Stimulated activated CD8-positive, alpha-beta memory T cell treated with anti-CD3 and anti-CD28 coated beads, Interleukin-4, amount 100 ng/mL, for 4 hours (primary cell): ENCODE measurements around the gene RIC3.

Experiments
- DNase-seq, 2 donors: peaks; one replicate each; pipeline ENCODE4 v3.0.0-alpha.2; 2020; ENCODE audit warnings: low read depth in 2 of 2, low spot score in 1 of 2

Gene RIC3

GRCh38 chr11:8168485-8169257 is at the start of gene RIC3:
Gene RIC3, minus strand, starts transcription at chr11:8169025. Its CDS starts 36 bp downstream, at chr11:8168989.
- DNase-seq: peak; percentile 12 to 20

- DNase-seq: no peak
Observed at GRCh38 chr11:8218409-8218808, 49.6 kb upstream of the RIC3 start.

- no peak for DNase-seq
Observed at GRCh38 chr11:8217926-8218325, 49.1 kb upstream of the RIC3 start.

- DNase-seq: no peak
Observed at GRCh38 chr11:8217136-8217535, 48.3 kb upstream of the RIC3 start.

- DNase-seq: no peak
Observed at GRCh38 chr11:8213376-8213775, 44.6 kb upstream of the RIC3 start.

- DNase-seq: no peak
Observed at GRCh38 chr11:8209208-8209807, 40.5 kb upstream of the RIC3 start.

- DNase-seq: no peak
Observed at GRCh38 chr11:8207080-8208000, 38.5 kb upstream of the RIC3 start.

GRCh38 chr11:8206251-8207079 is 37.6 kb upstream of the RIC3 start:
- DNase-seq: no peak

- no peak for DNase-seq
Observed at GRCh38 chr11:8205566-8205965, 36.7 kb upstream of the RIC3 start.

GRCh38 chr11:8204596-8204995 is 35.8 kb upstream of the RIC3 start:
- DNase-seq: no peak

GRCh38 chr11:8204025-8204424 is 35.2 kb upstream of the RIC3 start:
- no peak for DNase-seq

- no peak for DNase-seq
Observed at GRCh38 chr11:8203414-8203715, 34.5 kb upstream of the RIC3 start.

GRCh38 chr11:8202516-8203413 is 33.9 kb upstream of the RIC3 start:
- DNase-seq: no peak

- no peak for DNase-seq
Observed at GRCh38 chr11:8201644-8202365, 33.0 kb upstream of the RIC3 start.

- DNase-seq: no peak
Observed at GRCh38 chr11:8199676-8200075, 30.9 kb upstream of the RIC3 start.

- no peak for DNase-seq
Observed at GRCh38 chr11:8196749-8197148, 27.9 kb upstream of the RIC3 start.

GRCh38 chr11:8194956-8195355 is 26.1 kb upstream of the RIC3 start:
- no peak for DNase-seq

- no peak for DNase-seq
Observed at GRCh38 chr11:8192896-8193209, 24.0 kb upstream of the RIC3 start.

- DNase-seq: no peak
Observed at GRCh38 chr11:8192016-8192895, 23.4 kb upstream of the RIC3 start.
